HG02981 (cell line): Measurements from ENCODE around the gene CDK17.
"Not testable (repeated sequence)": the region's sequence is repeated elsewhere in the genome, so short reads cannot be mapped to it uniquely, and the experiment has no call there.

Source experiments
- ATAC-seq: cut with Tn5 transposase; IDR thresholded peaks from one replicate; pipeline ENCODE4 v1.9.1; 2021; ENCODE audit warnings: mild to moderate bottlenecking, moderate library complexity; ENCODE audit not compliant: unreplicated experiment

CDK17 gene

GRCh38 chr12:96395236-96395635 is 5.0 kb downstream of the CDK17 start:
- ATAC-seq: no peak

GRCh38 chr12:96393229-96393628 is 7.0 kb downstream of the CDK17 start:
- ATAC-seq: not testable (repeated sequence)

GRCh38 chr12:96392397-96392796 is 7.8 kb downstream of the CDK17 start:
- ATAC-seq: no peak

GRCh38 chr12:96387981-96388380 is 12.3 kb downstream of the CDK17 start:
- ATAC-seq: no peak

GRCh38 chr12:96386794-96387193 is 13.4 kb downstream of the CDK17 start:
- ATAC-seq: no peak

GRCh38 chr12:96383991-96384390 is 16.2 kb downstream of the CDK17 start:
- no peak for ATAC-seq

- no peak for ATAC-seq
Measured at GRCh38 chr12:96383371-96383770, 16.9 kb downstream of the CDK17 start.

- ATAC-seq: not testable (repeated sequence)
Measured at GRCh38 chr12:96379743-96380142, 20.5 kb downstream of the CDK17 start.

GRCh38 chr12:96378319-96378718 is 21.9 kb downstream of the CDK17 start:
- ATAC-seq: no peak

- no peak for ATAC-seq
Measured at GRCh38 chr12:96376865-96377264, 23.4 kb downstream of the CDK17 start.

- peak; percentile 69 for ATAC-seq
Measured at GRCh38 chr12:96375841-96376604, 24.2 kb downstream of the CDK17 start.

- no peak for ATAC-seq
Measured at GRCh38 chr12:96375170-96375569, 25.1 kb downstream of the CDK17 start.

- ATAC-seq: no peak
Measured at GRCh38 chr12:96371790-96372699, 28.2 kb downstream of the CDK17 start.

GRCh38 chr12:96371138-96371789 is 29.0 kb downstream of the CDK17 start:
- no peak for ATAC-seq

- ATAC-seq: no peak
Measured at GRCh38 chr12:96368687-96369086, 31.6 kb downstream of the CDK17 start.

GRCh38 chr12:96368233-96368632 is 32.0 kb downstream of the CDK17 start:
- no peak for ATAC-seq

- no peak for ATAC-seq
Measured at GRCh38 chr12:96366381-96366654, 33.9 kb downstream of the CDK17 start.

GRCh38 chr12:96365604-96366380 is 34.4 kb downstream of the CDK17 start:
- ATAC-seq: no peak

GRCh38 chr12:96364092-96364700 is 36.0 kb downstream of the CDK17 start:
- ATAC-seq: no peak

- no peak for ATAC-seq
Measured at GRCh38 chr12:96361074-96361473, 39.2 kb downstream of the CDK17 start.
